Glomerular visceral epithelial cell (primary cell): ENCODE data around the gene ABLIM1.

Experiments used
- DNase-seq: peaks from one replicate; pipeline ENCODE4 v3.0.0-alpha.2; 2016; ENCODE audit errors: extremely low spot score

ABLIM1 gene

DNA sequence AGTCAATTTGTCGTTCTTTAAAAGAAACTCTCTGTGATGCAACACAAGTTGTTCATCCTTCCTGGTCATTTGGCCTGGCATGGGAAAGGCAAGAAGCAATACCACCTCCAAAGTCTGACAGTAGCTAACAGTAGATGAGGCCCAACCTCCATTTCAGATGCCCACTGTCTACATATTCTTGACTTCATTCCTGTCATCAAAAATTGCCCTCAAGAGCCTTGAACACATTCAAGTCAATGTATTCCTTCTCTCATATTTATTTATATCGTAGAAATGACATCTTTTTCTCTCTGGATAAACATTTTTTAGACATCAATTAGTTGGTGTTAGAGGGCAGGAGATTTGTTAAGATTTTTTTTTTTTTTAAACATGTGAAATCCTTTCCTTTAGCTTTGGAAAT, 33.7 kb downstream of the ABLIM1 start:
- DNase-seq: no peak

- peak; percentile 90 for DNase-seq
These were observed 34.3 kb downstream of the ABLIM1 start for GRCh38 chr10:114623661-114624294.

- no peak for DNase-seq
These were observed 34.9 kb downstream of the ABLIM1 start for GRCh38 chr10:114623155-114623554.

DNA sequence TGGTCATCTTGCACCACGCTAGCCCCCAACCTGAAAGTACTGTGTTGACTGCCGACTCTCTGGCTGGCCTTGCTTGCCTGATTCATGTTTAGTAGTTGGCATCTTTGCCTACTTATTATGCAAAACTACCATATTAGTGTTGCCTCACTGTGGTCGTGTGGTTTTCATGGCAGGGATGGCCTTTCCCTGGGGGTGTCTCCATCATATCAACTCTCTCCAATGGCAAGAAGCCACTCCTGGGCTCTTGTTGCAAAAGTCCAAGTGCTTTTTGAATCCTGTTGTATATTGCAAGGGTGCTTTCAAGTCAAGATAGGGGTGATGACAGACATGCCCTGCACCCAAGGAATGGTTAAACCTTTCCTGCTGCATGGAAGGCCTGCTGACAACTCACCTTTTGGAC, 39.4 kb downstream of the ABLIM1 start:
- DNase-seq: no peak

GRCh38 chr10:114616516-114616915, 41.6 kb downstream of the ABLIM1 start:
- no peak for DNase-seq

DNA sequence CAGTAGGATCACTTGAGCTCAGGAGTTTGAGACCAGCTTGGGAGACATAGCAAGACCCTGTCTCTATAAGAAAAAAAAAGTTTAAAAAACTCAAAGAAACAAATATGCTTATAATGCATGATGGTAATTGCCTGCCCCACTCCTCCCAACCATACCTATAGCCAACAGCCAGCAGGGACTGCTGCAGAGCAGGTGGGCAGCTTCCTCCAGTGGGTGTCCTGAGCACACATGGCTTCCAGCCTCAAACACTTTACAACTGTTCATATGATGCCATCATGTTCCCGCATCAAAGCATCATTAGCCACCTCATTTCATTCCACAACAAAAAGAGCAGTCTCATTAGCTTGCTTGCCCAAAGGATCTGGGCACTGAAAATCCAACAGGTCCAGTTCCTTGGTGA, 42.0 kb downstream of the ABLIM1 start:
- no peak for DNase-seq

DNA sequence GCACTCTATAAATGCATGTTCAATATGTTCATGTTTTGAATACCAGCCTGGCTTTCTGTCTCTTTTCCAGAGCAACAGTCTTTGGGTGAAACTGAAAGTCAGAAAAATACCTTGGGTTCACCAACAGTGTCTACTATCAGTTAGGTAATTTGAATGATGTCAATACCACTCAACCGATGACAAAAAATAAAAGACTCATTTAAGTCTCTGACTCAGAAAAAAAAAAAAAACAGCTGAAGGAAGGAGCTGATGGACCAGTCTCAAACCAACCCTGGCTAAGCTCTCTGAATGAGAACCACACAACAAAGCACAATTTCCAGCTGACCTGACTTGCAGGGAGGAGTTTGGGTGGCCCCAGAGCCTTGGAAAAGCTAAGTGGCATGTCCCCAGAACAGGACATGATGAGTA, 42.5 kb downstream of the ABLIM1 start:
- DNase-seq: peak; percentile 66

- DNase-seq: peak; percentile 63
These were observed 44.7 kb downstream of the ABLIM1 start for GRCh38 chr10:114613237-114613979.

DNA sequence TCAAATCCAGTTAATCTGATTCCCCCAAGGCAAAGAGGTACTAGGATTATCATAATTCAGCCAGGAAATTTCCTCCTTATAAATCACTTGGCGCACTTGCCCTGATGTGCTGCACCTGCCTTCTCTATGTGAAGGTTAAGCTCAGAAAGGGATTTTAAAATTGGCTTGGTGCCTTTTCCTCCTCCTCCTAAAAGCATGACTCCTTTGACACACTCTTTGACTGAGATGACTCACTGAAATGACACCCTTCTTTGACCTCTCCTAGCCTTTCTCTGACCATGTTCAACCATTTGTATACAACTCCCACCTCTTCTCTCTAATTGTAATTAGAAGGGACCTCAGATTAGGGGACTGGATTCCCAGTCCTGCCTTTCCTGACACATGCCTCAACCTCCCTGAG, 46.5 kb downstream of the ABLIM1 start:
- DNase-seq: no peak

DNA sequence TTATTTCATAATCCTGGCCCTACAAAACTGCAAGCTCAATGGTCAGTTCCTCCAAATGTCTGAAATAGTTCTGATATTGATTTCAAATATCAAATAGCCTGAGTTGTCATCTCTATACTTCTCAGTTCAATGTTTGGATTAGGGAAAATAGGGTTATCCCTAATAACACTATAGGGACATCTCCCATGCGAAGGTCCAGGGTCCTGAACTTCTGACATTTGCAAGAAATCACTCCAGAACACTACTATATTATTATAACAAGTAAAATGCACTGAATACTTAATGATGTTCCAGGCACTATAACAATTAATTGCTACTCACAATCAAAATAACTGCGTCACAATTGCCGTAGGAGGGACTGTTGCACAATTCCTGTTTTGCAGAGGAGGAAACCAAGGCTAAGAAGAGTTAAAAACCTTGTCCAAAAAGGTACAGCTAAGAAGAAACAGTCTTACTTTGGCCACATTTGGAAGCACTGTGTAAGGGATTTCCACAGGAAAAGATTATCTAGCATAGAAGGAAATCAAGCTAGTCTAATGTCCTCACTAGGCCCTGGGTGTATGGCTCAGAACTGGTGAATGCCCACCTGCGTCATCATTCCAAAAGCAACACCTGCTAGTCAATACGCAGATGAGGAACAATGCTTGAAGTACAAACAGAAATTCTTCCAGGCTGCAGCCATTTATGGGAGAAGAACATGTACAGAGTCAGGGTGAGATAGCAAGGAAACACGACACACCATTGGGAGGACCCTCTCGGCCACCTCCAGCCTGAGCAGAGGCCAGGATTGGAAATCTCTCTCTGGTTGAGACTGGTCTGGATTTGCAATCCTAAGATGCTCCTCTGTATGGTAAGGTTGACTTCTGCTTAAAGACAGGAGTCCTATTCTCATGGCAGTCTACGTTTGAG, 48.3 kb downstream of the ABLIM1 start:
- DNase-seq: no peak

- DNase-seq: no peak
These were observed 50.6 kb downstream of the ABLIM1 start for GRCh38 chr10:114607358-114607998.

DNA sequence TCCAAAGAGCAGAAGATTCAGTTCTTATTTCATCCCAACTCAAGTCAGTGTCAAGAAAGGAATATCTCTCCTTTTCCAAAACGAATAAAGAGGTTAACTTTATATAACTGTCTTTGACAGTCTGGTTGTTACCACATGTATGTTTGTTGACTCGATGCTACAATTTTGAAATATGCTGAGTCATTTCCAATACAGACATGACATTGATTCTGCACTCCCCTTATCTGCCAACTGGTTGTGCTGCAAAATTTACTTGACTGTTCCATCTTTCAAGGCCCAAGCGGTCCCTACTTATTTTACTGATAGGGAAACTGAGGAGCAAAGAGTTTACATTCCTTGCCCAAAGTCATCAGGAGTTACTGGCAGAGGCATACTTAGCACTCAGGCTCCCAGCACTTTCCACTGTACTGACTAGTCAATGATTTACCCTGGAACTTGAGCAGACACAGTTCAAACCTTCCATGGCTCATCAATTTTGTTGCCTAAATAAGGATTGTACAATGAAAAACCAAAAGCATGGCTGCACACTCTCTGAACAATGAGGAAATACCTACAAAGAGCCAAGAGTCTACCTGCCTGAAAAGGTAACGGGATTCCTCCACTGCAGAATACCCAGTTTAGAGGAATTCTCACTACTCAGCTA, 52.8 kb downstream of the ABLIM1 start:
- peak; percentile 58 for DNase-seq

DNA sequence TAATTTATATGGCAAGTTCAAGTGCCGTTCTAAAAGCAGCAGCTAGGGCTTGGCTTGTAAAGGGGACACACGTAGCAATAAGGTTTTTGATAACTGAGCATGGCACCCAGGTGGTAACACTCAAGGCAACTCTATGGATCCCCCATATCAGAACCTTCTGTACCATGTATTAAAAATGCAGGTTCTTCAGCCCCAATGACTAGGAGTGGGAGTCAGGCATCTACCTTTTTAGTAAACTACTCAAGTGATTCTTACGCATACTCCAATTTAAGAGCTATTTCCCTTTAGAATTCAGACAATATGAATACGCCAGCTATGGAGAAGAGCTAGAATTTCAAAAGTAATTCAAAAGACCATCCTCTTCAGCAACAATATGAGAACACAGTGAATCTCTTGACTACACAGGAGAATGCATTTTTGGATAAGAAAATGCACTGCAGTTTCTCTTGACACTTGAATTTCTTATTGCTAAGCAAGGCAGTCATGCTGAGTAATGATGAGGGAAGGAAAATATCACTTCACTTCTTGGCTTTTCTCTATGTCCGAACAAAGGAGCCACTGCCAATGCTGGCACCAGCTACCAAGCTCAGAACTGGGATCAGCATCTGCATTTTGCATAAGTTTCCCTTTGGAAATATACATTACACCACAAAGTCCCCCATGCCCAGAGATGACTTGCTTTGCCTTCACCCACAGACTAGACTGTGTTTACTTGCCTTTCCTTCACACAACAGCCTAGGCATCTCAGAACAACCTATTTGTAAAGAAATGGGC, 53.5 kb downstream of the ABLIM1 start:
- no peak for DNase-seq

DNA sequence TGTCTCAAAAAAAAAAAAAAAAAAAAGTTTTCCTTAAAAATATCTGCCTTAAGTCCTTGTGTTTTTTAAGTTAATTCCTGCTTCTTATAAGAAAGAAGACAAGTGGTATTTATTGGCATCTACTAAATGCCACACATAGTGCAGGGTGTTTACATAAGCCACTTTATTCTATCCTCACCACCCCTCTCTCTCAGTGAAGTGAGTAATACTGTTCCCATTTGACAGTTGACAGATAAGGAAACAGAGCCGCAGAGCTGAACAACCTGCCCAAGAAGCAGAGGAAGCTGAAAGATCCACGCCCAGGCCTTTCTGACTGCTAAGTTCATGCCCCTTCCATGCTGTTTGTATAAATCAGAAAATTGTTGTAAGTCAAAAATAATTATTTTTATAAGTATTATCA, 54.1 kb downstream of the ABLIM1 start:
- DNase-seq: no peak

DNA sequence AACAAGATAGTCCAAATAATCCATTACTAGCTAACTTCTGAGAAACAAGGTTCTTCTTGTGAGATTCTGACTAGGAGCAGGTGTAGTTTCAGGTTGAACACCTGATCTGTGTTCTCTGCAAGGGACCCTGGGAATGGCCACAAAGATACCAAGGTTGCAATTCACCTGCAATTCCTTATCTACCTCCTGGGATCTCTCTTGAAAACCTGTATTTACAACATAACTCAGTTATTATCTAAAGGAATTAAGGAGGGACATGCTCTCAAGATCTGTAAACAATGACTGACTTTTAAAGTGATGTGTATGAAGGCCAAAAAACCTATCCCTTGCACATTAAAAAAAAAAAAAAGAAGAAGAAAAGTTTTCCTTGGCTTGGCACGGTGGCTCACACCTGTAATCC, 54.8 kb downstream of the ABLIM1 start:
- no peak for DNase-seq

- DNase-seq: no peak
These were observed 58.0 kb downstream of the ABLIM1 start for GRCh38 chr10:114600057-114600456.

DNA sequence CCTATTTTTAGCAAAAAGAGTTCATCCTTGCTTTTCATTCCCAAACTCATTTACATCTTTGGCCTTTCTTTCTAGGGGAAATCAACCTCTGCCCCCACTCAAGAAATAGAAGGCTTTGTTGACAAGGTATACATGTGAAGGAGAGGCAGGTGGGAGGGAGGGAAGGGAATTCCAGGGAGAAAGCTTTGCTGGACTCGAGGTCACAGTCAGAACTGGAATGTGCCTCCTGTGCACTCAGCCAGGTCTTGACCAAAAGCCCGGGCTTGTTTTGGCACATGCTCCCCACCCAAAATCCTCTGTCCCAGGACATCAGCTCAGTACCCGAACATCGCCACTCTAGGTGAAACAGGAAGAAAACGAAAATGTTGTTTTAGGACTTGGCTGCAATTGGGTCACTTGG, 61.3 kb downstream of the ABLIM1 start:
- no peak for DNase-seq

DNA sequence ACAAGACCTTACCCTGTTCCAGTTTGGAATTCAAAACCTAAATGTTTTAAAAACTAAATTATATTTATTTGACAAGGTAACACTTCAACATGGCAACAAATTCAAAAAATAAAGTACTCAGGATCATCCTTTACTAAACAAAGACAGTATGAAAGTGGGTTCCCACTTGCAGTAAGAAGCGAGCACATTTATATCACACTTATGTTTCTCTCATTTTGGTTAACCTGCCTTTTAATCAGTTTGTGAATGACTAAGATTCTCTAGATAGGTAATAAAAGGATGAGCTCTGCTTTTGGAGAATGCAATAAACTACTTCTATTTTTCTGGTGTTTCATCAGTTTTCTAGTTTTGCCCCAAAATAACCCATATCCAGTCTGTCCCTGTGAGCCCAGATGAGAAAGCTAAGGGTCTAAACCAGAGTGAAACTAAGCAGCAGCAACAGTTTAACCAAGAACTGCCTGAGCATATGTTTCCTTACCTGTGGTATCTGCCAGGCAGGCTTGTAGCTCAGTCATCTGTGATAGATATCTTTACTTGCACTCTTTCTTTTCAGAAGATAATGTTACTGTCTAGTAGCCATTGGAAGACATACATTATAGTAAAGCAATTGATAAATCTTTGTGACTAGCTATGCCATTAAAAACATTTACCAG, 64.1 kb downstream of the ABLIM1 start:
- no peak for DNase-seq

DNA sequence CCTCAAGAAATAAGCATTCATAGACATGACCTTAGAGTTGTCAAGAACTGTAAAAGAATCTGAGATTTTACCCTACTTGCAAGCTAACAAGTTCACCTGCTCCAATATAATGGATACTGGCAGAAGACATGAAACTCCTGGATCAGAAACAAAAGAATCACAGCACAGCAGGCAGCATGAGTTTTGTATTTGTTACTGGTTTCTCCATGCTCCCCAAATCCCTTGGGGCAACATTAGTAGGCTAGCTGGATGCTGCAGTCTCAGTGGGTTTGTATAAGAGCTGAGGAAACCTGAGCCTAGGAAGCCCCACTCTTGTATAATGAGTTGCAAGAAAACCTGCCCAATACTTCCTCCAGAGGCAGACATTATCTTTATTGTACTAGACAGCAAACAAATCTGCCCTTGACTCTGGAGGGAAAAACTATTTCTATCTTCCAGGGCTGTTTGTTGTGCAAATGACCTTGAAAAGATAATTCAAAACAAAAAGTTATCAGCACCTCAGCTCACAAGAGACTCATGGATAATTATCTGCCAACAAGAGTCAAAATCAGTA, 64.8 kb downstream of the ABLIM1 start:
- no peak for DNase-seq

DNA sequence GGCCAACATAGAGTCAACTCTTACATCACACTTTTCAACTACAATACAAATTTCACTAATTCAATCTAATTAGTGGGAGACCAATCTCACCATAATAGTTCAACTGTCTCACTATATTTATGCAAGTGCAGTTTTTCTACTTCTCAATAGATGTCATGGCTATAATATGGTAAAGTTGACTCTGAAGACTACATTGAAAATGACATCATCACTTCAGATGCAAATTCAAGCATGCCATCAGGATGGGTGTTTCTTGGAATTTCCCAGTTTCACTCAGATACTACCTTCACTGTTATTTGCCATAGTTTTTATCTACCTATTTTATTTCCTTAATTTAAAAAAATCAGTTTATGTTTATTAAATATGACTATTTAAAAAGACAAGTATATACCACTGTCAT, 67.1 kb downstream of the ABLIM1 start:
- no peak for DNase-seq
